Left renal cortex interstitium (tissue), 4 donors: Measurements from ENCODE around the gene ZNF484. TPM values are rescaled to one million over a fixed set of nuclear protein-coding genes. Genes with fewer than 3 reads are reported as not detected.

Experiments used
- DNase-seq, 4 donors: peaks; one replicate each; pipeline ENCODE4 v3.0.0-alpha.2; 2013; ENCODE audit warnings: low read depth in 4 of 4, low spot score in 2 of 4, missing footprints in 1 of 4
- polyA plus RNA-seq, 4 donors: library from polyadenylated mRNA; unstranded; fragments of 120-200 nt; gene quantifications; one replicate each; pipeline ENCODE4 v1.2.1, GENCODE V29; 2013; ENCODE audit not compliant: insufficient read length in 4 of 4

The ZNF484 gene
- polyA plus RNA-seq, 4 donors, result 8.0 to 10.5 (median 10.1) TPM

DNA sequence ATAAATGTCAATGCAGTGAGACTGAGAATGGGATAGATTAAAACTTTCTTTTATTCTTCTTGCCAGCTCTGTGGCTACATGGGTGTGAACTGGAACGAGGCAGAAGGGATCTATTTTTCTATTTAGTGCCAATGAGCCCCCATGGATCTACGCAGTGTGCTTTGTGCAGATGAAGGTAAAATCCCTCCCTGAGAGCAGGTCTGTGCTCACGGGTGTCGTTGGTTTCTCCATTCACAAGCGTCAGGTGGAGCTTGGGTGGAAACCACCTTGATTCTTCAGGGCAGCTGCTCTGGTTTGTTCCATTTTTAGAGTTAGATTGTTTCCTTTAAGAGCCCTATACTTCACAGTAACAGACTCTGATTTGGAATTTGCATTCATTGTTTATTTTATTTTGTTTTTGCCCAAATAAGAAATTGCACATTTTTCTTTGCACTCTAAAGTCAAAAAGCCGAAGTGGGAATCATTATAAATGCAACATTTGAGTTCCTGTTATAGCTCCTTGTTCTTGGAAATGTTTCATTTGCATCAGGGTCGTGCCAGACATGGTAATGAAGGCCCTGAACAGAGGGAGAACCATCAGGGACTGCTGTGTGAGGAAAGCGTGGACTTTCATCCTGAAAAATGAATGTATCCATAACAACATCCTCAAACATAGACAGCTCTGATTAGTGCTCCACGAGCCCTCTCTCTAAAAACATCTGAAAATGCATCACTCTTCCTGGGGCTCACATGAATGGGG is 82.1 kb downstream of the ZNF484 start:
- DNase-seq, result no peak

Other genes with a start within 250 kb of the ZNF484 start
- 10 to 100 TPM; 10.4 to 12.4 (median 10.9) TPM for gene IPPK, start 207.9 kb downstream of the ZNF484 start, polyA plus RNA-seq
- gene BICD2, start 113.2 kb downstream of the ZNF484 start, polyA plus RNA-seq, result 10 to 100 TPM; 28.8 to 34.3 (median 30.8) TPM
- 1 to 10 TPM; 5.1 to 9.5 (median 6.4) TPM for gene FGD3, start 69.5 kb upstream of the ZNF484 start, polyA plus RNA-seq
- gene SUSD3, start 180.7 kb upstream of the ZNF484 start, polyA plus RNA-seq, result 10 to 100 TPM in 3 of 4 donors, 1 to 10 TPM in 1; 8.5 to 10.3 (median 10.2) TPM
- 10 to 100 TPM; 19.6 to 25.8 (median 24.1) TPM for gene CARD19, start 218.2 kb upstream of the ZNF484 start, polyA plus RNA-seq